ENCODE results near the gene ANP32B.
"Not testable (repeated sequence)": the region's sequence is repeated elsewhere in the genome, so short reads cannot be mapped to it uniquely, and the experiment has no call there.

The ANP32B gene

DNA sequence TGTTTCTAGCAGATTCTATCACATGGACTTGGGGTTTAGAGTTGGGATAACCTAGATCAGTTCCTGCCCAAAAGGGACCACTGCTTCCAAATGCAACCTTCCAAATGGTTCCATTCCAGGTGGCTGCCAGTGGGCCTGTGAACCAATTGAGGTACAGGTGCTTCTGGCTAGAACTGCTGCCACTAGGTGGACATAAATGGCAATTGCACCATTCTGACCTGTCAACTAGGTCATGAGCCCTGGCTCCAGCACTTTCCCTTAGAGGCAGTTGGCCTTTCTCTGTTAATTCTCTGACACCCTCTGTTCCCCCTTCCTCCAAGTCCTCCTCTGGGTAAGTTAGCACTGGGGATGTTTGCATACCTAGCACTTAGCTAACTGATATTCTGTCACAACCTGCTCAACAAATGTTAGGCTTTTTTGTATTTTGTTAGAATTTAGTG is 28.6 kb upstream of the ANP32B start:
- Mint-ChIP-seq H3K27me3 (ENCODE audit: low read depth) (peaks cover 26% of the 10 kb centered on the region), H3K9me3 (no peaks in the 10 kb centered on the region), H3K4me1 (no peaks in the 10 kb centered on the region), H3K4me3 (no peak overlapping the region), H3K36me3 (ENCODE audit: low read depth) (no peaks in the 10 kb centered on the region), H3K27ac (no peak overlapping the region)
- TF ChIP-seq, protein P1, sequence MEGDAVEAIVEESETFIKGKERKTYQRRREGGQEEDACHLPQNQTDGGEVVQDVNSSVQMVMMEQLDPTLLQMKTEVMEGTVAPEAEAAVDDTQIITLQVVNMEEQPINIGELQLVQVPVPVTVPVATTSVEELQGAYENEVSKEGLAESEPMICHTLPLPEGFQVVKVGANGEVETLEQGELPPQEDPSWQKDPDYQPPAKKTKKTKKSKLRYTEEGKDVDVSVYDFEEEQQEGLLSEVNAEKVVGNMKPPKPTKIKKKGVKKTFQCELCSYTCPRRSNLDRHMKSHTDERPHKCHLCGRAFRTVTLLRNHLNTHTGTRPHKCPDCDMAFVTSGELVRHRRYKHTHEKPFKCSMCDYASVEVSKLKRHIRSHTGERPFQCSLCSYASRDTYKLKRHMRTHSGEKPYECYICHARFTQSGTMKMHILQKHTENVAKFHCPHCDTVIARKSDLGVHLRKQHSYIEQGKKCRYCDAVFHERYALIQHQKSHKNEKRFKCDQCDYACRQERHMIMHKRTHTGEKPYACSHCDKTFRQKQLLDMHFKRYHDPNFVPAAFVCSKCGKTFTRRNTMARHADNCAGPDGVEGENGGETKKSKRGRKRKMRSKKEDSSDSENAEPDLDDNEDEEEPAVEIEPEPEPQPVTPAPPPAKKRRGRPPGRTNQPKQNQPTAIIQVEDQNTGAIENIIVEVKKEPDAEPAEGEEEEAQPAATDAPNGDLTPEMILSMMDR (IDR thresholded peaks at IDR 0.05; ENCODE audit: unreplicated experiment in 3 of 3), result peak; percentile 29 to 50 (median 39)

DNA sequence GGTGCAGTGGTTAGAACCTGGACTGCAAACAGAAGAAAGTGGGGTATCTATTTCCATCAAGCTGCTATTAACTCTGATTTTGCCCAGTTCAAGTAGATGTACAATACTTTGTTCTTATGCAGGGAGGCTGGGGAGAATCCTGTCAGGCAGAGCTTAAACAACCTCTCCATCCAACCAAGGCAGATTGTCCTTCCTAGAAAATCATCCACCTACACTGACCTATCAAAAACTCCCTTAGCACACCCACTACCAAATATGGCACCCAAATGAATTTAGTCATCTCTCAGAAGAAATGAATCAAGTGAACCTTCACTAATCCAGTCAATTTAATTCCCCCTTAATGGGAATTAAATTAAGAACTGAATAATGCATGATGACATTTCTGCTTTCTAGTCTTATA is 26.8 kb upstream of the ANP32B start:
- Mint-ChIP-seq H3K9me3 (no peaks in the 10 kb centered on the region), H3K27ac (no peak overlapping the region), H3K36me3 (ENCODE audit: low read depth) (no peaks in the 10 kb centered on the region), H3K4me1 (no peaks in the 10 kb centered on the region), H3K27me3 (ENCODE audit: low read depth) (peaks cover 16% of the 10 kb centered on the region), H3K4me3 (no peak overlapping the region)
- TF ChIP-seq, protein P1 (IDR thresholded peaks at IDR 0.05; ENCODE audit: unreplicated experiment in 3 of 3), result no peak

DNA sequence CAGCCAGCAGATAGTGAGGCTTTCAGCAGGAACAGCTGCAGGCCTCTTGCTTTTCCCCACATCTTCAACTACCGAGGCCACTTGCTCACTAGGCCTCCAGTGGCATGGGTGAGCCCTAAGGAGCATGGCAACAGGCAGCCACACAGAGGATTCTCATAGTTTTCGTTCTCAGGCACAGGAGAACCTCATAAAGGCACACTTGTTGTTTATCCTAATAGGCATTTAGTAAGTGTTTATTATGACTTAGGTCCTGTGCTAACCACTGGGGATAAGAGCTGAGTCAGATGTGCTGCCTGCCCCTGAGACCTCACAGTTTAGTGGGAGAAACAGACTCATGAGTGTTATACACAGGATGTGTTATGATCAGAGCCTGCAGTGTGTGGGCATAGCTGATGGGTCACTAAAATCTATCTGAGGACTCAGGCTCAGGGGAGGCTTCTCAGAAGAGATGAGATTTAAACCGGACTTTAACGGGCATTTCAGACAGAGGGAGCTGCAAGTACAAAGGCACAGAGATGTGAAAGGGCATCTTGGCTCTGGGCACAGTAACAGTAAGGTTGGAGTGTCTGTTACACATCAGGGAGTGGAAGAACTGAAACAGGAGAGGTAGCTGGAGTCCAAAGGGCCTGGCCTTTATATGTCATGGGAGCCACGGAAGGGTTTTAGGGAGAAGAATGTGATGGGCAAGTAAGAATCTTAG is 24.2 kb upstream of the ANP32B start:
- H3K4me3 Mint-ChIP-seq, result no peak overlapping the region
- H3K27me3 Mint-ChIP-seq (ENCODE audit: low read depth), result peaks cover 24% of the 10 kb centered on the region
- H3K4me1 Mint-ChIP-seq, result no peaks in the 10 kb centered on the region
- H3K27ac Mint-ChIP-seq, result no peak overlapping the region
- no peaks in the 10 kb centered on the region for H3K9me3 Mint-ChIP-seq
- TF ChIP-seq, protein P1 (IDR thresholded peaks at IDR 0.05; ENCODE audit: unreplicated experiment in 3 of 3), result no peak
- H3K36me3 Mint-ChIP-seq (ENCODE audit: low read depth), result no peaks in the 10 kb centered on the region

DNA sequence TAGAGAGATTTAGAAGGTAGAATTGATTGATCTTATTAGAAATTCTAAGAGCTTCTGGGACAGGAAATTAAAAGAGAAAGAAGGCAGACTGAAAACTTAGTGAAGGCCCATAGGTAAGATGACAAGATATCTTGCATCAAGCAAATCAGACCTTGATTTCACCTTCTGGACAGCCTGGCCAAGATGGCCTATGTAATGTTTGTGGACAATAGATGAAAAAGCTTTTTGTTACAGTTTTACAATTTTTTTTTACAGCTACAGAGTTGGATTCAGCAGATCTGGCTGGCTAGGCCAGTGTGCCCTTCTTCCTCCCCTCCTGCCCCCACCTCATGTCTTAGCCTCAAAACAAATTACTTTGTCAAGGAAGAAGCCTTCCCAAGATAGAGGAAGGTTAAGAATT is 23.6 kb upstream of the ANP32B start:
- H3K27me3 Mint-ChIP-seq (ENCODE audit: low read depth), result peaks cover 22% of the 10 kb centered on the region
- H3K4me3 Mint-ChIP-seq, result no peak overlapping the region
- no peak overlapping the region for H3K27ac Mint-ChIP-seq
- TF ChIP-seq, protein P1 (IDR thresholded peaks at IDR 0.05; ENCODE audit: unreplicated experiment in 3 of 3), result no peak
- H3K4me1 Mint-ChIP-seq, result no peaks in the 10 kb centered on the region
- H3K36me3 Mint-ChIP-seq (ENCODE audit: low read depth), result no peaks in the 10 kb centered on the region
- H3K9me3 Mint-ChIP-seq, result no peaks in the 10 kb centered on the region

DNA sequence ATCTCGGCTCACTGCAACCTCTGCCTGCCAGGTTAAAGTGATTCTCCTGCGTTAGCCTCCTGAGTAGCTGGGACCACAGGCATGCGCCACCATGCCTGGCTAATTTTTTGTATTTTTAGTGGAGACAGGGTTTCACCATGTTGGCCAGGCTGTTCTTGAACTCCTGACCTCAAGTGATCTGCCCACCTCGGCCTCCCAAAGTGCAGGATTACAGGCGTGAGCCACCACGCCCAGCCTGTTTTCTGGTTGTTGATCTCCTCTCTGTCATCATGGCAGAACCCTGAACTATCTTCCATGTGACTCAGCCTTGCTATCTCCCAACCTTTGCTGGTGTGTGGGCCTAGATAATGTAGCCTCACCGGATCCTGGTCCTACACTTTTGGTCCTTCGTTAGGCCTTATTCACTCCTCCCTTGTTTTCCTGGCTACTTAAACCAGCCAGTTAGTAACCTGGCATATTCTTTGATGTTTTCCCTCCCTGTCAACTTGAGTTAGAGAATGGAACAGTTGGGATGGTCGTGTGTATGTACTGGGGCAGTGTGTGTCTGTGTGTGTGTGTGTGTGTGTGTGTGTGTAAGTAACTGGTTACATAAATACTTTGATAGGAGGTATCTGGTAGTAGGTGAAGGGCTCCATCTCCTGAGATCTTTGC is 22.3 kb upstream of the ANP32B start:
- H3K27me3 Mint-ChIP-seq (ENCODE audit: low read depth), result peaks cover 20% of the 10 kb centered on the region
- H3K27ac Mint-ChIP-seq; H3K4me3 Mint-ChIP-seq; H3K36me3 Mint-ChIP-seq (ENCODE audit: low read depth); H3K4me1 Mint-ChIP-seq; H3K9me3 Mint-ChIP-seq: not testable (repeated sequence)

DNA sequence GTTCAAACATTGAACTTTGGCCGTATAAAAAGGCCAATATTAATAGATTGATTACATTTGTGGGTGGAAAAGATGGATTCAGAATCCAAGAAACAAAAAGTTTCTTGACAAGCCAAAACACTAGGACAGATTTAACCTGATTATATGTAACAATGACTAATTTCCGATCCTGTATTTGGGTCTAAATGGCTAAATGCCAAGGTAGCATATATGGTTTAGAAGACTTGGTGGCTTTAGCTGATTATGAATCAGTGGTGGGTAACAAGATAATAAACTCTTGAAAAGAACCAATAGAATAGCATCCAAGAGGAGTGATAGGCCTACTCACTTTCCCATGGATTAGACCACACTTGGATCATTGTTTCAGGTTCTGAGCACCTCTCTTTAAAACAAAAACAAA is 21.8 kb upstream of the ANP32B start:
- Mint-ChIP-seq H3K9me3 (no peaks in the 10 kb centered on the region), H3K36me3 (ENCODE audit: low read depth) (no peaks in the 10 kb centered on the region), H3K27ac (no peak overlapping the region), H3K4me1 (no peaks in the 10 kb centered on the region), H3K4me3 (no peak overlapping the region), H3K27me3 (ENCODE audit: low read depth) (peaks cover 20% of the 10 kb centered on the region)
- TF ChIP-seq, protein P1 (IDR thresholded peaks at IDR 0.05; ENCODE audit: unreplicated experiment in 3 of 3), result no peak
